GM19455 (cell line): ENCODE measurements around the gene DHRS4L2.
A peak's percentile ranks its signal among the peaks of the same experiment; 100 is the strongest.
"Not testable (repeated sequence)": the region's sequence is repeated elsewhere in the genome, so short reads cannot be mapped to it uniquely, and the experiment has no call there.

Experiments
- ATAC-seq: cut with Tn5 transposase; IDR thresholded peaks from one replicate; pipeline ENCODE4 v1.9.1; 2021; ENCODE audit not compliant: unreplicated experiment

Gene DHRS4L2

GRCh38 chr14:23988607-23989363 is at the start of gene DHRS4L2:
DHRS4L2 (plus strand) TSS chr14:23988929; CDS start chr14:23988948, 19 bp downstream.
- peak; percentile 80 for ATAC-seq

GRCh38 chr14:23939607-23940326 is 49.0 kb upstream of the DHRS4L2 start:
- no peak for ATAC-seq

- no peak for ATAC-seq
These were observed 47.5 kb upstream of the DHRS4L2 start for GRCh38 chr14:23941230-23941629.

- no peak for ATAC-seq
These were observed 47.1 kb upstream of the DHRS4L2 start for GRCh38 chr14:23941669-23942068.

- ATAC-seq, result no peak
These were observed 46.1 kb upstream of the DHRS4L2 start for GRCh38 chr14:23942587-23942986.

GRCh38 chr14:23949069-23949468 is 39.7 kb upstream of the DHRS4L2 start:
- ATAC-seq, result not testable (repeated sequence)

GRCh38 chr14:23950411-23951135 is 38.2 kb upstream of the DHRS4L2 start:
- no peak for ATAC-seq

GRCh38 chr14:23951136-23951466 is 37.6 kb upstream of the DHRS4L2 start:
- not testable (repeated sequence) for ATAC-seq

- no peak for ATAC-seq
These were observed 37.0 kb upstream of the DHRS4L2 start for GRCh38 chr14:23951590-23952201.

GRCh38 chr14:23953116-23953463 is 35.6 kb upstream of the DHRS4L2 start:
- not testable (repeated sequence) for ATAC-seq

- ATAC-seq, result peak; percentile 91
These were observed 35.1 kb upstream of the DHRS4L2 start, which contains the start of gene DHRS4 for GRCh38 chr14:23953464-23954278. DHRS4 (plus strand) TSS chr14:23953770; CDS start chr14:23953789, 19 bp downstream.

- peak; percentile 19 for ATAC-seq
These were observed 34.5 kb upstream of the DHRS4L2 start for GRCh38 chr14:23954279-23954614.

- not testable (repeated sequence) for ATAC-seq
These were observed 33.8 kb upstream of the DHRS4L2 start for GRCh38 chr14:23954965-23955364.

- ATAC-seq, result not testable (repeated sequence)
These were observed 32.9 kb upstream of the DHRS4L2 start for GRCh38 chr14:23955811-23956210.

- ATAC-seq, result not testable (repeated sequence)
These were observed 30.7 kb upstream of the DHRS4L2 start for GRCh38 chr14:23957913-23958569.

GRCh38 chr14:23960899-23961298 is 27.8 kb upstream of the DHRS4L2 start:
- ATAC-seq, result not testable (repeated sequence)

- not testable (repeated sequence) for ATAC-seq
These were observed 27.0 kb upstream of the DHRS4L2 start for GRCh38 chr14:23961704-23962103.

GRCh38 chr14:23969130-23969480 is 19.6 kb upstream of the DHRS4L2 start:
- not testable (repeated sequence) for ATAC-seq

GRCh38 chr14:23969481-23970282 is 19.0 kb upstream of the DHRS4L2 start:
- ATAC-seq, result peak; percentile 64
